Body of pancreas (tissue), 4 donors: Measurements from ENCODE around the gene CSMD2. TPM values are rescaled to one million over a fixed set of nuclear protein-coding genes. Genes with fewer than 3 reads are reported as not detected.

ENCODE experiments used
- ATAC-seq: fragments of 150-250 bp; one replicate; pipeline ENCODE4 v1.9.1; 2016
- DNase-seq, 4 donors: peaks; one replicate each; pipeline ENCODE4 v3.0.0-alpha.2; 2019
- H3K27ac ChIP-seq, 4 donors: fragments of 200-600 bp; sonication (generic); 1 replicate in 3 of 4; 2 replicates in 1 of 4; pipeline versions ENCODE4 v1.5.1 to v1.6.1; 2016 to 2019; ENCODE audit warnings: mild to moderate bottlenecking in 1 of 4, mixed read lengths in 1 of 4, moderate library complexity in 1 of 4
- H3K27me3 ChIP-seq, 2 donors: fragments of 200-600 bp; sonication (generic); one replicate each; pipeline ENCODE4 v1.6.0; 2016; ENCODE audit warnings: mild to moderate bottlenecking in 1 of 2
- H3K36me3 ChIP-seq, 2 donors: fragments of 200-600 bp; sonication (generic); replicated peaks in 1 of 2; 2 replicates each; pipeline ENCODE4 v1.5.1; 2016; ENCODE audit warnings: low read depth in 2 of 2; ENCODE audit not compliant: insufficient read depth in 1 of 2
- H3K4me1 ChIP-seq: fragments of 200-600 bp; sonication (generic); one replicate; pipeline ENCODE4 v1.6.0; 2016
- H3K4me3 ChIP-seq, 2 donors: fragments of 200-600 bp; sonication (generic); 1 replicate in 1 of 2; 2 replicates in 1 of 2; pipeline ENCODE4 v1.5.1; 2016 to 2019
- H3K9me3 ChIP-seq, 3 donors: fragments of 200-600 bp; sonication (generic); 1 replicate in 2 of 3; 2 replicates in 1 of 3; pipeline ENCODE4 v1.5.1; 2016
- CTCF ChIP-seq, 7 experiments: fragments of 450-650 bp in 4 of 7; fragments of 200-600 bp in 3 of 7; sonication (generic) in 3 of 7; IDR thresholded peaks; one replicate each; pipeline ENCODE4 v1.5.1; 2016 to 2019; ENCODE audit warnings: antibody characterized with exemption in 7 of 7
- POLR2A ChIP-seq, 3 donors: fragments of 450-650 bp; IDR thresholded peaks; one replicate each; pipeline ENCODE4 v1.6.1; 2016; ENCODE audit warnings: antibody characterized with exemption in 3 of 3, mild to moderate bottlenecking in 2 of 3
- WGBS, 2 donors: methylation state at CpG; one replicate each; pipeline ENCODE4 v1.1.5; 2017; 5-methylcytosine and 5-hydroxymethylcytosine counted together
- intact Hi-C: fragments of 100-400 bp; cut with DNase I; formaldehyde crosslinking; loops from one replicate; pipeline ENCODE4 v1.15.1; 2023
- total RNA-seq, 2 donors: library from RNA; depleted of rRNA; stranded (reverse); fragments of >200 nt; gene quantifications; one replicate each; pipeline ENCODE4 v1.1.0, GENCODE V29; 2016

Gene CSMD2
- total RNA-seq, 2 donors from 2014 or later, result 0.26 to 0.33 TPM

GRCh38 chr1:33682371-33682770 is 482.7 kb downstream of the CSMD2 start:
- Histone ChIP-seq H3K4me3 (no peak overlapping the region), H3K9me3 (no peaks in the 10 kb centered on the region), H3K36me3 (no peaks in the 10 kb centered on the region), H3K4me1 (no peaks in the 10 kb centered on the region), H3K27me3 (no peaks in the 10 kb centered on the region), H3K27ac (no peak overlapping the region)
- TF ChIP-seq CTCF (IDR thresholded peaks at IDR 0.05) (no peak), POLR2A (IDR thresholded peaks at IDR 0.05) (no peak)
- intact Hi-C loops, result no loop called here
- DNase-seq, result no peak
- ATAC-seq, result no peak
- WGBS, 2 donors, result 83 to 90% methylated on average over 2 of the region's 2 CpGs

- no peaks in the 10 kb centered on the region for H3K36me3 ChIP-seq
- no peak for DNase-seq
- ATAC-seq, result no peak
- TF ChIP-seq CTCF (IDR thresholded peaks at IDR 0.05) (no peak), POLR2A (IDR thresholded peaks at IDR 0.05) (no peak)
- intact Hi-C loops, result no loop called here
- H3K4me1 ChIP-seq, result no peaks in the 10 kb centered on the region
- no peaks in the 10 kb centered on the region for H3K9me3 ChIP-seq
- no peak overlapping the region for H3K4me3 ChIP-seq
- no peak overlapping the region for H3K27ac ChIP-seq
- 75 to 76% methylated on average over 7 of the region's 7 CpGs for WGBS, 2 donors
- H3K27me3 ChIP-seq, result no peaks in the 10 kb centered on the region
Observed at GRCh38 chr1:33680281-33680840, 484.7 kb downstream of the CSMD2 start.

- WGBS, 2 donors, result 23 to 35% methylated on average over 1 of the region's 1 CpG
- DNase-seq, result no peak
- no peak overlapping the region for H3K4me3 ChIP-seq
- no peaks in the 10 kb centered on the region for H3K4me1 ChIP-seq
- peaks cover 0 to 5% (median 0%) of the 10 kb centered on the region in 3 donors for H3K9me3 ChIP-seq
- H3K27ac ChIP-seq, result no peak overlapping the region
- H3K36me3 ChIP-seq, result no peaks in the 10 kb centered on the region
- no peak for ATAC-seq
- no peaks in the 10 kb centered on the region for H3K27me3 ChIP-seq
- intact Hi-C loops, result no loop called here
- TF ChIP-seq POLR2A (IDR thresholded peaks at IDR 0.05), result no peak
- no peak for TF ChIP-seq CTCF (IDR thresholded peaks at IDR 0.05)
Observed at GRCh38 chr1:33670567-33670966, 494.5 kb downstream of the CSMD2 start.

GRCh38 chr1:33668695-33669094 is 496.3 kb downstream of the CSMD2 start:
- Histone ChIP-seq H3K9me3 (peaks cover 0 to 5% (median 0%) of the 10 kb centered on the region in 3 donors), H3K36me3 (no peaks in the 10 kb centered on the region), H3K27ac (no peak overlapping the region), H3K4me3 (no peak overlapping the region), H3K27me3 (no peaks in the 10 kb centered on the region), H3K4me1 (no peaks in the 10 kb centered on the region)
- intact Hi-C loops, result no loop called here
- DNase-seq (no peak), ATAC-seq (no peak)
- no peak for TF ChIP-seq CTCF (IDR thresholded peaks at IDR 0.05)
- no peak for TF ChIP-seq POLR2A (IDR thresholded peaks at IDR 0.05)
- 44 to 70% methylated on average over 3 of the region's 3 CpGs for WGBS, 2 donors
